ENCODE results near the gene VPS52.

- TF ChIP-seq ZNF8 (CRISPR knock-in tag; IDR thresholded peaks at IDR 0.05) (no peak), ZNF70 (CRISPR knock-in tag; IDR thresholded peaks at IDR 0.05) (no peak), TCF4 (CRISPR knock-in tag; IDR thresholded peaks at IDR 0.05; ENCODE audit: borderline replicate concordance) (no peak), CREB5 (CRISPR knock-in tag; IDR thresholded peaks at IDR 0.05; ENCODE audit: low read depth) (no peak), CSRNP3 (CRISPR knock-in tag; IDR thresholded peaks at IDR 0.05) (no peak), POU6F1 (CRISPR knock-in tag; IDR thresholded peaks at IDR 0.05; ENCODE audit: borderline replicate concordance, low read depth) (no peak), ARNTL (CRISPR knock-in tag; IDR thresholded peaks at IDR 0.05; ENCODE audit: borderline replicate concordance, low read depth) (no peak), ZFP30 (CRISPR knock-in tag; IDR thresholded peaks at IDR 0.05) (no peak), GLIS3 (CRISPR knock-in tag; IDR thresholded peaks at IDR 0.05) (no peak), ZFP3 (CRISPR knock-in tag; IDR thresholded peaks at IDR 0.05) (no peak), TSHZ2 (CRISPR knock-in tag; IDR thresholded peaks at IDR 0.05) (no peak), PATZ1 (CRISPR knock-in tag; IDR thresholded peaks at IDR 0.05; ENCODE audit: borderline replicate concordance) (no peak), RARB (CRISPR knock-in tag; IDR thresholded peaks at IDR 0.05) (no peak), BACH2 (CRISPR knock-in tag; IDR thresholded peaks at IDR 0.05; ENCODE audit: borderline replicate concordance) (no peak)
These were observed 68.9 kb downstream of the VPS52 start for GRCh38 chr6:33202799-33203198.
